Stimulated activated CD4-positive, alpha-beta T cell treated with anti-CD3 and anti-CD28 coated beads, Interleukin-12 subunit alpha, Interleukin-12 subunit beta, amount 100 ng/mL, for 48 hours (primary cell): Measurements from ENCODE around the gene UBR4.
A peak's percentile ranks its signal among the peaks of the same experiment; 100 is the strongest.
"Not testable (repeated sequence)": the region's sequence is repeated elsewhere in the genome, so short reads cannot be mapped to it uniquely, and the experiment has no call there.

Experiments
- DNase-seq, 3 donors: peaks; one replicate each; pipeline ENCODE4 v3.0.0-alpha.2; 2020; ENCODE audit warnings: low read depth in 2 of 3, low spot score in 1 of 3

UBR4 gene

DNA sequence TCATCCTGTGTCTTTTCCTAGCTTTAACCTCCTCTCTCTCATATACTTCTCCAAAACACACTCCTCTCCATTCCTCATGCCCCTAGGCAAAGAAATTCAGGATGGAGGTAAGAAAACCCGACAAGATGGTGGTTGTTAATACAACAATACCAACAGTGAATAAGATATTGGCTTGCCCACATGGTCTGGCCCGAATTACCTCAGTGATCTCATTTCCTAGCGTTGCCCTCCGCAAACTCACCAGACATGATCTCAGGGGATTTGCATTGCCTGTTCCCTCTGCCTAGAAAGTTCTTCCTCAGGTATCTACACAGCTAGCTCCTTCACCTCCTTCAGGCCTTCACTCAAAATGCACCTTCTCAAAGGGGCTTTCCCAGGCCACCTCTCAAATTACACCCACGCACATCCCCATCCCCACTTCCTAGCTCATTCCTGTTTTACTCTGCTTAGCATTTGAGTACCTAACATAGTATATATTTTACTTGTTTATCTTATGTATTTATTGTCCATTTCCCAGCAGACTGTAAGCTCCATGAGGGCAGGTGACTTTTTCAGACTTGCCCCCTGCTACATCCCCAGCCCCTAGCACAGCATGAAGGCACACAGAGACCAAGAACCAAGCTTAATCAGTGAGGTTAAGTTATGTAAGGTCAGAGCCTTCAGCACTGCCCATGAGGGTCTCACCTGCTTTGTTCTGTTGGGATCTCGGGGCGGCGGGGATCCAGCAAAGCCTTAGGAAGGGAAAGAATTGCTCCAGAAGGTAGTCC is 10.2 kb upstream of the UBR4 start:
- no peak for DNase-seq

DNA sequence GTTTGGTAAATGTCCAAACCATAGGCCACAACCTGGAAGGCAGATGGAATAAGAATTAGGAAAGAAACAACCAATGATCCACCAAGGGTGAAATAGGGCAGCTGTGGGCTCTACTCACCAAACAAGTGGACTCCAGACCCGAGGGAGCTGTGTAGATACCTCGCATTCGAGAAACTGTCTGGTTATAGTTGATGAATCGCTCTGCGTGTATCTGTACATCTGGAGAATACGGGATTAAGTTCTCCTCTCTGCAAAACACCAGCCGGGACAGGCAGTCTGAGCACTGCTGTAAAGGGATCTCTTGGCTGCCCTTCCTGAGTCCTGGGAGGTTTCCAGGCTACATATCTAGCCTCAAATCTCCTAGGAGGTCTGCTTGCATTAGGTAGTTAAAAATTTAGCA is 9.4 kb upstream of the UBR4 start:
- DNase-seq: no peak

DNA sequence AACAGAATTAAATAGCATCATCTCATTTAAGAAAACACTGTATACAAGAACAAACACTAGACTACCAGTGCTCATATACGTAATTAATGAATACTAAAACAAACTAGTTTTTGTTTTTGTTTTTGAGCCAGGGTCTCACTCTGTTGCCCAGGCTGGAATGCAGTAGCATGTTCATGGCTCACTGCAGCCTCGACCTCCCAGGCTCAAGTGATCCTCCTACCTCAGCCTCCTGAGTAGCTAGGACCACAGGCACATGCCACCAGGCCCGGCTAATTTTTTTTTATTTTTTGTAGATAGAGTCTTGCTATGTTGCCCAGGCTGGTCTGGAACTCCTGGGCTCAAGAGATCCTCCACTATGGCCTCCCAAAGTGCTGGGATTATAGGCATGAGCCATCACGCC is 6.5 kb upstream of the UBR4 start:
- DNase-seq: not testable (repeated sequence)

DNA sequence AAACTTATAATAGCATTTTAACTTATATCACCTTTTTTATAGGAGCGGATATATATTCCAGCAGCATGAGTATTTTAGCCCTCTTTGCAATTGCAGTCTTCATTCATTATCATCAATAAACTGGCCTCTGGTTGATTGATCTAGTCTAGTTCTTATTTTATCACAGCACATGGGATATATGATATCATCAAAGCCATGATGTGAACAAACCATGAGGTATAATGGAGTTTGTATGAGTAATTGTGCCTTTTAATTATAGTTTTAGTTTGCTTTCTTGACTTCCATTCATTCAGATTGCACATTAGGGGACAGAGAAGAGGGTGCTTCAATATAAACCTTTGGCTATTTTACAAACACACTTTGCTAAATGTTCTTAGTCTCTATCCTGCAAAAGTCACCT is 3.5 kb upstream of the UBR4 start:
- no peak for DNase-seq

DNA sequence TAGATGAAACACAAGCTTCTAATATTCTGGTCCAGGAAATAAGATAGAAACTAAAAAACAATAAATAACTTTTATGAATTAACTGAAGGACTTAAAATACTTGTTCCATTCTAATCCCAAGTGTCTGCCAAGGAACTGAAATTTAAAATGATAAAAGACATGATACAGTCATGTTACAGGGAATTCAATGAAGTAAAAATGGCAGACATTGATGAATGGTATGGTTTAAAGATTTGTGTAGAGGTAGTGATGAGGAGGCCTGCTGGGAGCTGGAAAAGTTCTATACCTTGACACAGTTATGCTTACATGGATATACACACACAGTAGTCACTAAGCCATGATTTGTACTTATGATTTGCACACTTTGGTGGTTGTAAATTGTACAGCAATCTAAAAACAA is 2.1 kb upstream of the UBR4 start:
- no peak for DNase-seq

DNA sequence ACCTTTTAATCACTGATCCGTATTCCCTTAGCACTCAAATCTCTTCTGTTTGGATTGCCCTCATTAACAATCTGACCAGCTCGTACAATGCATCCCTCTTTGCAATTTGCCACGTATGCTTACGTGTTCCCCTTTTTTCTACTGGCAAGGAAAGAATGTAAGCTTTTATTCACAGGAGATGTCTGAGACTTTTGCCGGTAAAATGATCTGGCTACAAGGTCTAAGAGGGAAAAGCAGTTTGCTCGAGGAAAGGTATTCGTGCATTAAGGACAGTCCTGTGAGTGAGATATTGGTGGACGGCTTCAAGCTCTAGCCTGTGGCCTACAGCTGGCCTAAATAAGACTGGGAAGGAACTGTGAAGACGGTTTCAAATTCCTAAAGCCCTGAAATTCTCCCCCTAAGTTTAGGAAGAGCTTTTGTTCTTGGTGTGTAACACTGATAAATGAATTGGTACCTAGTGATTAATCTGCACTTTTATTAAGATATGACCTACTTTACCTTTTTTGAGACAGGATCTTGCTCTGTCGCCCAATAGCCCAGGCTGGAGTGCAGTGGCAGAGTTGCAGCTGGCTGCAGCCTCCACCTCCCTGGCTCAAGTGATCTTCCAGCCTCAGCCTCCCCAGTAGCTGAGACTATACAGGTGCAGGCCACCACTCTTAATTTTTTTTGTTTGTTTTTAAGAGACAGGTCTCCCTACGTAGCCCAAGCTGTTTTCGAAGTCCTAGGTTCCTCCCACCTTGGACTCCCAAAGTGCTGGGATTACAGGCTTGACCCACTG is 895 bp upstream of the UBR4 start:
- no peak for DNase-seq

DNA sequence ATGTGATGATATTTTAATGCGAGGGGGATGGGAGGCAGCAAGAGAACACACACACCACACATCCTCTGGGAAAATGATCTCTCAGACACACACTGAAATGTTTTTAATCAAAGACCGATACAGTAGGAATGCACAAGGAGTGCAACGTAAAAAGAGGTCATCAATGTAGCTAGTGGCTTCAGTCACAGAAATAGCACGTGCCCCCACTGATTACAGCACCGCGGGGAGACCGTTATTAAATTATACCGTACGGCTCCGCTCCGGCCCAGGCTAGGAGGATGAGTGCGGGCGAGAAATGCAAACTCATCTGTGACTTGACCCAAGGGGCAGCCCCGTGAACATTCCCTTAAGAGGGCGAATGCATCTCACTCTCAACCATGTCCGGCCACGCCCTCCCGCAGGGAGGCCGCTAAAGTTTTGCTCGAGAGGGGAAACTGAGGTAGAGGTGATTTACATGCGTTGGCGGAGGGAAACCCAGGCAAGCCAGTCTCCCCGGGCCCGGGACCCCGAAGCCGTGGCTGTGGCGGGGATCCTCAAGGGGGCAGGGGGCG is 552 bp downstream of the UBR4 start:
- DNase-seq: peak; percentile 59 to 70 (median 61)

DNA sequence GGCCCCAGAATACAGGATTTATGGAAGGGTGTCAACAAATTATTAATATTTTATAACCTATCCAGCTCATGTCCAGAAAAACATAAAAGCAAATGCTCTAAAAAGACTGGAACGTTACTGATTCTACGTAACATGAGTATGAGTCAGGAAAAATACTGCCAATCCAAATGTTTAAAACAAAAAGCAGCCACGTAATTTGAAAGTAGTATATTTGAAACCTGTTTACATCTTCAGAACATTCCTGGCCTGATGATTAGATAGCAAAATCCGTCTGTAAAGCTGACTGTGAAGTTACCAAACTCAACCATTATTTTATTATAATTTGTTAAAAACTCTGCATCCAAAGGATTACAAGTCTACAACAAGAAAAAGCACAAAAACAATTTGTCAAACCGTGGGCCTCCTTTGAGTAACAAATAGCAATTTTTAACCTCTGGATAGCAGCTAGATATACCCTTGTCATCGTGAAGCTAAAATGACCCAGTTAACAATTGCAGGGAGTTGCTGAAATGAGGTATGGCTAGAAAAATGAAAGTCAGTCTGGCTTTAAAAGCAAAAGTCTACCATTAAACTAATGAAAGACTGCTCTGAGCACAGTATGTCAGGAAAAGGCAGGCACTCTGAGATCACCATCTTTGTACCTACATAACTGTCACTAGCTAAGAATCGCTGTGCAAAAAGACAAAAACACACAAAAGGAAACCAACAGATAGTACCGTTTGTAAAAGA is 1.2 kb downstream of the UBR4 start:
- no peak for DNase-seq

DNA sequence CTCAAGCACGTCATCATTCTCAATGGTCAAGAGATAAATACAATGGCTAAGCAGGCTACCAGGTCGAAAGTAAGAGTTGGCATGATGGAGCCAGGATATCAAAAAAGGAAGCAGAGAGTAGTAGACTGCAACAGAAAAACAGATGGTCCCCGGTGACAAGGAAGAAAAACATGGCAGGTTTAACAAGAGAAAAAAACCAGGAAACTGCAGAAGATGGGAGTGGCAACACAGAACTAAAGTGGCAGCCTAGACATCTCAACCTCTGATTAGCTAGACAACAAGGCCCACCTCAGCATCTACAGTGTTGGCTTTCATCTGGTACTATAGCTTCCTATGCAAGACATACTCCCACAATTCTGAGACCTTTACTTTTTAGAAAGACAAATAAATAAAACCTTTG is 3.1 kb downstream of the UBR4 start:
- no peak for DNase-seq

DNA sequence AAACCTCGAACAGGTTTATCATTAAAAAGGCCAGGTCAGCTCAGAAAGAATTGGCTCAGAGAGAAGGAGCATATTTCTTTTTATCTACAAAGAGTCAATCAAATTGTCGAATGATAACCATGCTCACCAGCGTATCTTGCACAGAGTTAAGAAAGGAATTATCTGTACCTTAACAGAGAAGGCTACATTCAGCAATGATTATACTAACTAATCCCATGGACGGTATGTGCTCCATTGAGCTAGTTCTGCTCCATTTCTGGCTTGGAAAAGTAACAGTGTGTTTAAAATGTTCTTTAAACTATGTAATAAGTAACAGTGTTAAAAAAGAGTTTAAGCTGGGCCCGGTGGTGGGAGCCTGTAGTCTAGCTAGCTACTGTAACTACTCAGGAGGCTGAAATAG is 4.2 kb downstream of the UBR4 start:
- no peak for DNase-seq

DNA sequence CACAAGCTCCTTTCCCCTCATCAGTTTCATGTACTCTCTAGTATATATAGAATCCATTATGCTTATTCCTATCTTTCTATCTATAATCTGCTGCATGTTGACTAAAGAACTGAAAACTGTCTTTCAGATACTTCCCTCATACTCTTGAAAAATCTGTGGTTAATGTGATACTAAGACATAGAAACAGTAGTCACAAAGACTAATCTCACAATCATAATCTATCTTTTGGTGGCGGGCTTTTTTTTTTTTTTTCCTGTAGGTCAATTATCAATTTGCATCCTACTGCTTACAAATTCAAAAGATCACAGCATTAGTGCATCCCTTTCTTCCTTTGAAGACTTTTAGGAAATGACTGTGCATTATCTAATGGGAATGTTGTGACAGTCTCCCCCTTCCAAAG is 4.7 kb downstream of the UBR4 start:
- no peak for DNase-seq

DNA sequence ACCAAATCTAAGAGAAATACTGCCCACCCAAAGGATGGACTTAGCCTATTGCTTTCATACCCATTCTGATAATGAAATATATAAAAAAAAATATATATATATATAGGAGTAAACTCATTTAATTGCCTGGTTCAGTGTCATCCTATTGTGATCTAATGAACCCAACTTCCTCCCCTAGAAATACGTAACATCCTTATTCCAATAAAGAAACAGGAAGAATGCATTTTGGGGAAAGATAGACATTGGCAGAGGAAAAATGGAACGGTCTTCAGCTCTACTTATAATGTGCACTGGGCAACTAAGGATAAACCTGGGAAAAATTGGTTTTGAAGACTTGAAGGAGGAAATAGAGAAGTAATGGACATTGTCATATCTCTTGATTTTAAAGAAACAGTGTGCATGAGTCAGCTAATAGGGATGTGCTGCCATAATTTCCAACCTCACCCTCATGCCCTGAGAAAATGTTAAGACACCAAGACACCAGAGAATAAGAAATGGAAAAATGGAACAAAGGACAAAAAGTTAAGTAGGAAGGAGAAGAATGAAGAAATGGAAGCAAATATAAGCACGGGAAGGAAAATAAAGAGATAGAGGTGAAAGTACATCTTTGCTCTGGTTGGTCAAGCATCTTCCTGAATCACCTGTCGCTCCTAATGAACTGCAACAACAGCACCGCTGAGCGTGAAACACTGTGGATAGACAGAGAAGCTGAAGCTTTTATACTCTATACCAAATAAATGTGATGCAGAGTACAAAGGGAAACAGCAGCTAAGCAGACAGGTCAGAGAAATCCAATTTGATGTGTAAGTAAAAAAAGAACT is 5.4 kb downstream of the UBR4 start:
- DNase-seq: no peak

DNA sequence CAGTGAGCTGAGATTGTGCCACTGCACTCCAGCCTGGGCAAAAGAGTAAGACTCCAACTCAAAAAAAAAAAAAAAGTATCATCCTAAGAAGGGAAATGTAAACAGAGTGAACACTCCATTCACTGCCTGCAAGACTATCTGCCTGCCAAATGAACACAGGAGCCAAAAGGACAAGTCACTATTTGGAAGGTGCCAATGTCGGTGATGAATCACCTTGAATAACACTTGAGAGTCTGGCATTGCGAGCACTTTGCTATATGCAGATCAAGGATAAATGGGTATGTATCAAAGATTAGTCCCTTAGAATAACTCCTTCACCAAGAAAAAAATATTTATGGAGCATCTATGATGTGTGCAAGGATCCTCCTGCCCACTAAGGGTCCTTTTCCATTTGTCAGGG is 6.6 kb downstream of the UBR4 start:
- DNase-seq: no peak

DNA sequence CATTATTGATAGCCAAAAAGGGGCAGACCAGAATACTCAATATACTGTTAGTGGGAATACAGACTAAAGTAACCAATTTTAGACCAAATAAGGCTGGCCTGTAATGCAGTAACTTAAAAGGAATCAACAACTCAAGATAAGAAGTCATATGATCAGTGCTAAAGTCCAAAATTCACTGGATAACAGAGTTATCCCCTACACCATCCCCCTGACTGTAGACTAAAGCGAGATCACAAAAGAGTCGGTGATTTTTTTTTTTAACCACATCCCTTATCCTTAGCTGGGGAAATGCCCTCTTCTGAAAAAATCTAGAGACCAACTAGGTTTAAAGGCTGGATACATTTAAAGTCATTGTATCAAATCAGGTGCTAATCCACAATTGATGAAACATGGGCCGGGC is 7.7 kb downstream of the UBR4 start:
- DNase-seq: no peak

DNA sequence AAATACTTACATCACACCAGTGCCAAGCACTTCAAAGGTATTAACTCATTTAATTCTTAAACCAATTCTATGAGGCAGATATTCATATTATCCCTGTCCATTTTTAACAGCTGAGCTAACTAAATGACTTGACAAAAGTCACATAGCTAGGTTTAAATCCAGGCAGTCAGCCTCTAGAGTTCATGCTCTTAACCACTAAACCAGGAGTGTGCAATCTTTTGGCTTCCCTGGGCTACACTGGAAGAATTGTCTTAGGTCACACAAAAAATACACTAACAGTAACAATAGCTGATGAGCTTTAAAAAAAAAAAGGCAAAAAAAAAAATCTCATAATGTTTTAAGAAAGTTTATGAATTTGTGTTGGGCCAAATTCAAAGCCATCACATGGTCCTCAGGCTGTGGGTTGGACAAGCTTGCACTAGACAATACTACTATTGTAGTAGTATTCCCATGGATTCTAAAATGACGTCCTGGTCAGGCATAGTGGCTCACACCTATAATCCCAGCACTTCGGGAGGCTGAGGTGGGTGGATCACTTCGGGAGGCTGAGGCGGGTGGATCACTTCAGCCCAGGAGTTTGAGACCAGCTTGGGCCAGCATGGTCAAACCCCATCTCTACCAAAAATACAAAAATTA is 10.0 kb downstream of the UBR4 start:
- DNase-seq: no peak

DNA sequence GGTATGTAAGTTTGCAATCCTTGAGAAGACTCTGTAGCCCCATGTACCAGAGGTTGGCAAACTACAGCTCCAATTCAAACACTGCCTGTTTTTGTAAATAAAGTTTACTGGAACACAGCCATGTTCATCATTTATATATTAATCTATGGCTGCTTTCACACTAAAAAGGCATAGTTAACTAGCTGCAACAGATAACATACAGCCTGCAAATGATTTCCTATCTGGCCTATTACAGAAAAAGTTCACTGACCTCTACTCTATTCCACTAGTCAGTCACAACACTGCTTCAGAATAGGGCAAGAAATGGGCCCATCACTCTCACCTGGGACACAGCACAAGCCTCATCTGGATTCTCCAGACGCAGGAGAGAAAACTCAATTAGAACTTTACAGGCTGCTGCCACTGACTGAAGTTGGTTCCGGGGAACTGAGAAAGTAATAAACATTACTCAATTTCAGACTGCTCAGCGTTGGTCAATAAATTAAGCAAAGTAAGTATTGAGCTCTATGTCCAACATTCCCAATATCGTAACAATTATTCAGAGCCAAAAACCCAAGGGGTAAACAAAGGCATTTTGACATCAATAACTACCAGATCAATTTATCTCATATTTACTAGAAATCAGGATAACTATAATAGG is 10.6 kb downstream of the UBR4 start:
- DNase-seq: no peak

DNA sequence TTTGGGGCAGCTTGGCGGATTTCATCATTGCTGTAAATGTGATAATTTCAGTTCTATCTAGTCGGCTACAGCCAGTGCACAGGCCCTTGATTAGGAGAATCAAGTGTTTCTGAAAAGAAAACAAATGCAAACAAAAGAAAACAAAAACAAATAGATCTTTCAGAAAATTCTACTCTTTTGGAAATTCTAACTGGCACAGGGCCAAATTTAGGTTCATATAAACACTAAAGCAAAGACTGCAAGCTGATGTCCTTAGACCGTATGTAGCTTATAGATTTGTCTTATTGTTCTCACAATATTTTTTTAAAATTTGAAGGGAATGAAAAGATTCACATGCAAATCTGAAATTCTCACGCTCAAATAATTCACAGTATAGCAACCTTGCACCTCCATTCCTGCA is 11.2 kb downstream of the UBR4 start:
- DNase-seq: no peak

DNA sequence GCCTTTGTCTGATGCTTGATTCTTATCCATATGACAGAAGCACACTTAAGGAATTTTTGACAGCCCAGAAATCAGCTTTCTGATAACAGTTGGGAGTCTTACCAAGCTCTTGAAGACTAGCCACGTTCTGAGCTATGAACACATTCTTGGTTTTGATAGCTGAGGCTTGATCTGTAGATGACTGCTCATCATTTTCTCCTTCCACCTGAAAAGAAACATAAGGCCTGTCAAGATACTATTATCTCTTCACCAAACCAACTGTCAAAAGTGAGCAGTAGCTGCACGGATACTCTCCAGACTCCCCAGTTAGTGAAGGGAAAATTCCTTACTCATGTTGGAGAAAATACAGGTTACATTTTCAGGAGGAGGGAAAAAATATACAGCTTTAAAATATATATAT is 12.2 kb downstream of the UBR4 start:
- DNase-seq: no peak

DNA sequence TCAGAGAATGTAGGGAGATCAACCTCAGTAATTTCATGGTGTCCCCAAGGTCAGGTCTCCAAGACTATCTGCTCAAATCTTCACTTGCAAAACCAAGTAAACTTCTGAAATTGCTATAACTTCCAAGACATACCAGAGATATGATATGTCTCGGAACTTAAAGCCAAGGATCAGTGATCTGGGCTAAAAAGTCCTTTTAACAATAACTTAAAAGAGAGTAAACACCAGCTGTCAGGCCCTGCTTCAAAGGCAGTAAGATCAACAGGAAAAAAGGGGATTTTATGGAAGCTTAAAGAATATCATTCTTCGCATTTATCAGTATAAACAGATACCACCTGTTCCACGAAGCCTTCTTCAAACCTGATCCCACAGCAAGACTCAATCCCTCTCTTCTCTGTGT is 13.7 kb downstream of the UBR4 start:
- no peak for DNase-seq

DNA sequence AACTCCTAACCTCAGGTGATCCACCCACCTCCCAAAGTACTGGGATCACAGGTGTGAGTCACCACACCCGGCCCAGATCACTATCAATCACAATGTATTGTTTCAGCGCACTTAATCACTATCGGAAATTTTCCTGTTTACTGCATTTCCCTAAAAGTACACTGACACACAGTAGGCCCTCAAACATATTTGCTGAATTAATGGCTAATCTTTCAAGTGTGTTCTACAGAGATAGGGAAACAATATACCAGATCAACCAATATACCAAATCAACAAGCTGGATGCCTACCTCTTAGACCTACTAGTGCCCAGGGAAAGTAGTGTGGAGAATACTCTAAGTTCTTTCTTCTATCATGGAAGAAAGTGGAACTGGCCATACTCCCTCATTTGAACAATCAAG is 17.1 kb downstream of the UBR4 start:
- no peak for DNase-seq
